GM18508 (cell line): Measurements from ENCODE around the gene GJC1.

Source experiments
- ATAC-seq: cut with Tn5 transposase; IDR thresholded peaks from one replicate; pipeline ENCODE4 v1.9.1; 2021; ENCODE audit warnings: moderate number of reproducible peaks; ENCODE audit not compliant: insufficient read depth, unreplicated experiment

The GJC1 gene

GRCh38 chr17:44804302-44805089 lies 25.6 kb downstream of the GJC1 start:
- ATAC-seq: no peak

- ATAC-seq: no peak
Observed at GRCh38 chr17:44801880-44802279, 28.2 kb downstream of the GJC1 start.

- ATAC-seq: no peak
Observed at GRCh38 chr17:44798356-44798755, 31.7 kb downstream of the GJC1 start.

GRCh38 chr17:44797802-44798201 lies 32.3 kb downstream of the GJC1 start:
- ATAC-seq: no peak

GRCh38 chr17:44796731-44797130 lies 33.4 kb downstream of the GJC1 start:
- ATAC-seq: no peak

GRCh38 chr17:44795928-44796327 lies 34.2 kb downstream of the GJC1 start:
- ATAC-seq: no peak

- no peak for ATAC-seq
Observed at GRCh38 chr17:44795421-44795820, 34.7 kb downstream of the GJC1 start.

- no peak for ATAC-seq
Observed at GRCh38 chr17:44794851-44795413, 35.2 kb downstream of the GJC1 start.

GRCh38 chr17:44793885-44794842 lies 35.9 kb downstream of the GJC1 start:
- no peak for ATAC-seq

GRCh38 chr17:44792276-44792675 lies 37.8 kb downstream of the GJC1 start:
- no peak for ATAC-seq

- no peak for ATAC-seq
Observed at GRCh38 chr17:44788139-44788538, 41.9 kb downstream of the GJC1 start.

GRCh38 chr17:44787271-44787940 lies 42.7 kb downstream of the GJC1 start:
- ATAC-seq: no peak

GRCh38 chr17:44786551-44787081 lies 43.5 kb downstream of the GJC1 start:
- no peak for ATAC-seq

- no peak for ATAC-seq
Observed at GRCh38 chr17:44785921-44786320, 44.2 kb downstream of the GJC1 start.

GRCh38 chr17:44782326-44782850 lies 47.7 kb downstream of the GJC1 start:
- ATAC-seq: no peak

- ATAC-seq: no peak
Observed at GRCh38 chr17:44781551-44782325, 48.3 kb downstream of the GJC1 start.

GRCh38 chr17:44780845-44781480 lies 49.1 kb downstream of the GJC1 start:
- ATAC-seq: no peak

GRCh38 chr17:44780161-44780560 lies 49.9 kb downstream of the GJC1 start:
- no peak for ATAC-seq
